Skeletal muscle satellite cell (primary cell): Measurements from ENCODE around the gene NT5DC1.

ENCODE experiments used
- H3K27me3 ChIP-seq: 2 replicates; pipeline ENCODE4 v1.7.0; 2013; ENCODE audit warnings: low read length; ENCODE audit not compliant: control insufficient read depth, insufficient read depth
- H3K36me3 ChIP-seq: 2 replicates; pipeline ENCODE4 v1.7.0; 2013; ENCODE audit warnings: mild to moderate bottlenecking, control low read depth, low read length; ENCODE audit not compliant: insufficient read depth
- H3K4me1 ChIP-seq: 2 replicates; pipeline ENCODE4 v1.7.0; 2013; ENCODE audit warnings: low read length; ENCODE audit not compliant: control insufficient read depth, insufficient read depth
- H3K4me2 ChIP-seq: 2 replicates; pipeline ENCODE4 v1.7.0; 2013; ENCODE audit warnings: mild to moderate bottlenecking, low read length
- H3K4me3 ChIP-seq: 2 replicates; pipeline ENCODE4 v1.7.0; 2013; ENCODE audit warnings: low read length
- H3K9ac ChIP-seq: 2 replicates; pipeline ENCODE4 v1.7.0; 2013; ENCODE audit warnings: mild to moderate bottlenecking, low read depth, low read length, moderate library complexity
- H3K9me3 ChIP-seq: replicated peaks from 2 replicates; pipeline ENCODE4 v1.7.0; 2013; ENCODE audit warnings: mild to moderate bottlenecking, control low read depth, low read length

The NT5DC1 gene

DNA sequence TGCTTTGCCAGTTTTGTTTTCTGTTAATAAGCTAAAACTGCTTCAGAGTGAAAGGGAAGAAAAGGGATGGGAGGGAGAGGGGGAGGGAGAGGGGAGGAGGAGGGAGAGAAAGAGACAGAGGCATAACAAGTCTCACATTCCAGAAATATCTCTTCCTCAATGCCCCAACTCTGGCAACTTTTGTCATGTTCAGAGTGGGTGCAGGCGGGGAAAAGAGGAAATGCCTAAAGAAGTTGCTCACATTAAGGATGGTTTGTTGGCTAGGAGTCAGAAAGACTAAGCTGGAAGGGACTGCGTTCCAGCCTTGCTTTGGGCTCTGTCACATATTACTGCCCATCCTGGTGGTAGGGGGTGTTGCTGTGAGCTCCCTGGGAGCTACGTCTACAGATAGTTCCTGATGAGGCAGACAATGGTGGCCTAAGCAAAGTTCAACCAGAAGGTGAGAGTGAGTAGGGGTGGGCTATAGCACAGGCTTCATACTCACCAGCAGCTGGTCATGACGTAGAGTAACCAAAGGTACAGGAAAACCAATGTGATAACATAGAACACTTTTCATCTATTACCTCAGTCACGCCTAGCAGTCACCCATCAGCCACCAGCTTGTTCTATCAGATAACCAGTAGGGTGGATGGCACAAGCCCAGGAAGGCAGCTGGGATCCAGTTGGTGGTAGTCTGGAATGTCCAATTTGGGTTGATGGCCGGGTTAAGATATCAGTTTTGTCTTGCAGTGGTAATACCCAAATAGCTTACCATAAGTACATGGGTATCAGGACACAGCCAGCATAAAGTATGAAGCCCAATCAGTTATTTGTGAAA lies 151.1 kb downstream of the NT5DC1 start:
- Histone ChIP-seq H3K27me3 (no peaks in the 10 kb centered on the region), H3K9me3 (no peaks in the 10 kb centered on the region), H3K4me3 (peak overlapping the region; percentile 90), H3K36me3 (peaks cover 2% of the 10 kb centered on the region), H3K4me2 (peak overlapping the region; percentile 93), H3K9ac (peak overlapping the region; percentile 77), H3K4me1 (peaks cover 51% of the 10 kb centered on the region)

DNA sequence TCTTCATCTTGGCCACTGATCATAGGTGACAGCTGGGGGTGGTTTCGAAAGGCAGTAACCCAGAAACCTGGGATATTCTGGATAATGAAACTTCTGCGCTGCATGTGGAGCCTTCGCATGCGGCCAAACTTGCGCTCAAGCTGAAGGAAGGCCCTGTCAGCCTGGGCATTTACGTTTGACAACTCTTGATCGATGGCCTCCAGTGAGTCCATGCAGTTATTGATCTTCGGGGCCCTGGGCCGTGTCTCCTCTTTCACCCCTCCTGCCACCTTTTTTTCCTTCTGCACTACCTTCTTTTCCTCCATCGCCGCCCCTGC lies 152.5 kb downstream of the NT5DC1 start:
- Histone ChIP-seq H3K36me3 (peaks cover 2% of the 10 kb centered on the region), H3K4me3 (peak overlapping the region; percentile 90), H3K4me2 (peak overlapping the region; percentile 93), H3K4me1 (peaks cover 50% of the 10 kb centered on the region), H3K9me3 (no peaks in the 10 kb centered on the region), H3K27me3 (no peaks in the 10 kb centered on the region), H3K9ac (peak overlapping the region; percentile 98)

DNA sequence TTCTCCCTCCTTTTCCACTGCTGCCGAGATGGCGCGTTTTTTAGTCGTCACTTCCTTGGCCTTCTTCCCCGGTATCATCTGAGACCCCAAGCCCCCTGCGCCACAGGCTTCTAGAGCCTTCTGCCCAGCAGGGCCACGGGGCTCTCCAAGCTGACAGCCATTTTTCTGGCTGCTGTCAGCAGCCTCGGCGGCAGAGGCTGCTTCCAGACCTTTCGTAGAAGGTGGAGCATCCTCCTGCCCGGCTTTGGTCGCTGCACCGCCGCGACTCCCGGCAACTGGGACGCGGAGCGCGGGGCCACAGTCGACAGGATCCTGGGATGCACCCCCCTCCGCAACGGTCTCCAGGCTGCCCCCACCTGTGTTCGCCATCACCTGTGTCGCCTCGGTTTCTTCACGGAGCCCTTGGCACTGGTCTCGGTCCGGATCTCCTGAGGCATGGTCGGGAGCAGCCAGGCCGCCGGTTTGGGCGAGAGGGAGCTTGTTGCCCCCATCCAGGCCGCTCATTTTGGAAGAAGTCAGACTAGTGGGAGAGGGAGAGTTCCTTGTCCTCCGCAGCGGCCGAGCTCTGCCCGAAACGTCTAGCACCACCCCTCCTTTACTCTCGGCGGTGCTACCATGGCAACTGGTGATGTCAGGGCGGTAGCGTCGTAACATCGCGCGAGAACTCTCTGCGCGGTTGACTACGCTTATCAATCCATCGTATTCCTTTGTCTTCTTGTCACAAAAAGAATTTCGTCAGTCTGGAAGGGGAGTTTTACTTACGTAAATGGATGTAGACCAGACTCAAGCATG lies 153.0 kb downstream of the NT5DC1 start, which contains the start of gene TSPYL4:
Gene TSPYL4 (minus strand): TSS at position 571 of the 792 bp plus-strand sequence. CDS start 67 bp downstream, at position 504.
- Histone ChIP-seq H3K4me3 (peak within 1 kb of the TSS; percentile 90), H3K4me2 (peak within 1 kb of the TSS; percentile 93), H3K4me1 (peaks cover 50% of the 10 kb centered on the region)

DNA sequence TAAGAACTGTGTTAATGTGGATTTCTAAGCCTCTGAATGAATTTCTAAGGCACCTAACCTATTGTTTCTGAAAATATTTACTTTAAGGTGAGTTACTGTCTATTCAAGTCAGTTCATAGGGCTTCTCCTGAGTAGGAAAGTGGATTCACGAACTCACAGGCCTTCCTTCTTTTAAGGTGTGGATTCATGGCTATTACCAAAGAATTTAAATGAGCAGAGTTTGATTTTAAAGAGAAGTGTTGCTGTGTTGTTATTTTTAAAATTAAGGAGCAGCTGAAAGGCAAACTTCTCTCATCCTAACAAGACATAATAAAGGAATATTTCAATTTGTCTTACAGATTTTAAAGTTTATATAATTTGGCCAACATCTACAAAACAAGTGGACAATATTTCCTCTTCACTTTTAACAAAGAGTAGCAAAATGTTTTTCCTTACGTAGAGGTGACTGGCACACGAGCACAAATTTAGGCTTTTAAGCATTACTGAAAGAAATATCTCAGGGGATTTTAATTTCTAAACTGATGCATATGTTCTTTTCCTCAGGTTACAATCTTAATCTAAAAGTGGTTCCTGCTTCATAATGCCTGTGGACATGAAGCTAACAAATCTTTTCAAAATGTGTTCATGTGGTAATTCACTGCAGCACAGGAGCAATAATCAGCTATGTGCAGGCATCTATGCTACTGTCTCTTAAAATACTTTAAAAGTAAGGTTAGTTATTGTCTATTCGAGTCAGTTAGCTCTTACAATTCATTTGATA lies 153.8 kb downstream of the NT5DC1 start:
- Histone ChIP-seq H3K9ac (peak overlapping the region; percentile 98), H3K36me3 (peaks cover 2% of the 10 kb centered on the region), H3K4me3 (peak overlapping the region; percentile 90), H3K4me2 (peak overlapping the region; percentile 93), H3K27me3 (no peaks in the 10 kb centered on the region), H3K9me3 (no peaks in the 10 kb centered on the region), H3K4me1 (peaks cover 47% of the 10 kb centered on the region)

More for the DNA sequence above, 153.0 kb downstream of the NT5DC1 start, which contains the start of gene TSPYL4:
- Histone ChIP-seq H3K27me3 (no peaks in the 10 kb centered on the region), H3K9me3 (no peaks in the 10 kb centered on the region), H3K36me3 (peaks cover 2% of the 10 kb centered on the region), H3K9ac (peak within 1 kb of the TSS; percentile 98)

DNA sequence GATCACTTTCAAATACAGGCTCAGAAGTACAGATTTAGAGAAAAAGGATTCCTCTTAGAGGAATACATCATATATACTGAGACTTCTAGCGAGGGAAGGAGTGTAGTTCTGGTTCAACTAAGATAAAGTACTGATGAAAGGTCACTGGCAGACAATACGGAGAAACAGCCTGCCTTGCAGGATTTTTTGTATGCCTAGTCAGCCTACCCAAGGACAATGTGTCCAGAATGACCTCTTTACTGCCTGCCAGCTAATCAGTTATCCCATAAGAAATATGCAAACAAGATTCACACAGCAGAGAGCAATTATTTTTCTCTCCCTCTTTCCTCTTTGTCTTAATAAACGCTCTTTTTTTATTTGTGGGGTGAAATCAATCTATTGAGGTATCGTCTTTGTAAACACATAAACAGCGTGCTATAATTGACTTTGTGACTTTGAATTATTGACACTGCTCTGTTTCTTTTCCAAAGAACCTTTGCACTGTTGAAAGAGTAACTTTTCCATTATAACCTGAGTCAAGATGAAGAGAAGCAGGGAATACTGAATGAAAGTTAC lies 154.7 kb downstream of the NT5DC1 start:
- Histone ChIP-seq H3K9ac (peak overlapping the region; percentile 98), H3K36me3 (peaks cover 2% of the 10 kb centered on the region), H3K4me2 (peak overlapping the region; percentile 93), H3K4me3 (peak overlapping the region; percentile 90), H3K4me1 (peaks cover 39% of the 10 kb centered on the region), H3K9me3 (no peaks in the 10 kb centered on the region), H3K27me3 (no peaks in the 10 kb centered on the region)

DNA sequence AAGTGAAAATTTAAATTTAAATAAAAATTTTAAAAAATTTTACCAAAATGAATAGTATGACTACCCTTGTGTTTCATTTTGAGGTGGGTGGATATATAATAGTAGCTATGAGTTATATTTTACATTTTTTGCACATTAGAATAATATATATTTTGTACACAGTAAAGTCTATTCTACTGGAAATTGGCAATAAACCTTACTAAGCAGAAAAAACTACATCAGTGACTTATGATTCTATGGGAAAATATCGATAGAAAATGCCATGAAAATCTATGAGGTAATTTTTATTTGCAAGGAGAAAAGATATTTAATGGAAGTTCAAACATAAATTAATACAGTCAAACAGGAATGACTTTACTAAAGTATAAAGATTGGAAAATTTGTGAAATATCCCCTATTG lies 156.0 kb downstream of the NT5DC1 start:
- H3K4me3 ChIP-seq = no peak overlapping the region
- H3K4me2 ChIP-seq = no peak overlapping the region
- no peaks in the 10 kb centered on the region for H3K9me3 ChIP-seq
- peaks cover 27% of the 10 kb centered on the region for H3K4me1 ChIP-seq
- no peak overlapping the region for H3K9ac ChIP-seq
- H3K27me3 ChIP-seq = no peaks in the 10 kb centered on the region
- no peaks in the 10 kb centered on the region for H3K36me3 ChIP-seq

DNA sequence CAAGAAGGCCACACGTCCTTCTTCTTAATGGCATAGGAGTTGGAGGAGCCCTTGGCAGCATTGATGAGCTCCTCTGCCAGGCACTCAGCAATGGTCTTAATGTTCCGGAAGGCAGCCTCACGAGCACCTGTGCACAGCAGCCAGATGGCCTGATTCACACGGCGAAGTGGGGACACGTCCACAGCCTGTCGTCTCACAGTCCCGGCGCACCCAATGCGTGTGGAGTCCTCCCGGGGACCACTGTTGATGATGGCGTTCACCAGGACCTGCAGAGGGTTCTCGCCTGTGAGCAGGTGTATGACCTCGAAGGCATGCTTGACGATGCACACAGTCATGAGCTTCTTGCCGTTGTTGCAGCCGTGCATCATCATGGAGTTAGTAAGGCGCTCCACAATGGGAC lies 157.9 kb downstream of the NT5DC1 start:
- peaks cover 11% of the 10 kb centered on the region for H3K4me1 ChIP-seq
- no peak overlapping the region for H3K4me2 ChIP-seq
- no peak overlapping the region for H3K9ac ChIP-seq
- no peaks in the 10 kb centered on the region for H3K36me3 ChIP-seq
- H3K9me3 ChIP-seq = no peaks in the 10 kb centered on the region
- H3K4me3 ChIP-seq = no peak overlapping the region
- no peaks in the 10 kb centered on the region for H3K27me3 ChIP-seq

DNA sequence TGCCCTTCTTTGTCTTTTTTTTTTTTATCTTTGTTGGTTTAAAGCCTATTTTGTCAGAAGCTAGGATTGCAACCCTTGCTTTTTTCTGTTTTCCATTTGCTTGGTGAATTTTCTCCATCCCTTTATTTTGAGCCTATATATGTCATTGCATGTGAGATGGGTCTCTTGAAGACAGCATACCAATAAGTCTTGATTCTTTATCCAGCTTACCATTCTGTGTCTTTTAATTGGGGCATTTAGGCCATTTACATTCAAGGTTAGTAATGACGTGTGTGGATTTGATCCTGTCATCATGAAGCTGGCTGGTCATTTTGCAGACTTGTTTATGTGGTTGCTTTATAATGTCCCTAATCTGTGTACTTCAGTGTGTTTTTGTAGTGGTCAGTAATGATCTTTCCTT lies 162.7 kb downstream of the NT5DC1 start:
- Histone ChIP-seq H3K9me3 (no peaks in the 10 kb centered on the region), H3K4me1 (peaks cover 35% of the 10 kb centered on the region)

DNA sequence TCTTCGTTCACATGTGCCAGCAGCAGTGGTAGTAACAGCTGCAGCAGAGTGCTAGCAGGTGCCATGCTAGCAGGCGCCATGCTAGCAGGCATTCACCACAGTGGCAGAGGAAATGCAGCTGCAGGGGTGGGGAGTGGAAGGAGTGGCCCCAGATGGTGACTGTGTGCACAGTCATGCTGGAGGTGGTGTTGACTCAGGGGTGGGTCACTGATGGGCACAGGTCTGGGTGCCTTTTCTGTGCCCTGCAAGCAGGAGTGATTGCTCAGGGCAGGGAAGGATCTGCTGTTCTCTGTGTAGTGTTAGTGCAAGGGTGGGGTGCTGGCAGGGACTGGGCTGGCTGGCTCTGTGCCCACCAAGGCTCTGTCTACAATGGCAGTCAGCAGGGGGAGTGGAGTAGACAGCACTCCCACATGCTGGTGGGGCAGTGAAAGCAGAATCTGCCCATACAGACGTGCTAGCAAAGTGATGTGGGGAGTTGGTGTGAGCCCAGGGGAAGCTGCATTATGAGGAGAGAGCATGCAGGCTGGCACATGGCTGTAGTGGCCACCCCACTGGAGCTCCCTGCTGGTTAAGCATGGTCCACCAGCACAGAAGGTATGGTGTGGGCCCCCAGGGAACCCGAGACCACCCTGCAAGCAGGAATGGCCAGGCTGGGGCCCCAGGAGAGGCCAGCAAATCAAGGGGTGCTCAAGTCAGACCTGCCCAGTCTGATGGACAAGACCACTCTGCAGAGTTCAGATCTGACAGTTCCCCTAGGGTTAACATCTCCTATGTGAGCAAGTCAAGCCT lies 164.6 kb downstream of the NT5DC1 start:
- Histone ChIP-seq H3K4me1 (peaks cover 39% of the 10 kb centered on the region), H3K36me3 (no peaks in the 10 kb centered on the region), H3K4me2 (peak overlapping the region; percentile 55), H3K9ac (no peak overlapping the region), H3K27me3 (no peaks in the 10 kb centered on the region), H3K4me3 (no peak overlapping the region), H3K9me3 (no peaks in the 10 kb centered on the region)

More for the DNA sequence above, 162.7 kb downstream of the NT5DC1 start:
- no peak overlapping the region for H3K4me2 ChIP-seq
- no peak overlapping the region for H3K4me3 ChIP-seq
- H3K27me3 ChIP-seq = no peaks in the 10 kb centered on the region
- no peak overlapping the region for H3K9ac ChIP-seq
- no peaks in the 10 kb centered on the region for H3K36me3 ChIP-seq

DNA sequence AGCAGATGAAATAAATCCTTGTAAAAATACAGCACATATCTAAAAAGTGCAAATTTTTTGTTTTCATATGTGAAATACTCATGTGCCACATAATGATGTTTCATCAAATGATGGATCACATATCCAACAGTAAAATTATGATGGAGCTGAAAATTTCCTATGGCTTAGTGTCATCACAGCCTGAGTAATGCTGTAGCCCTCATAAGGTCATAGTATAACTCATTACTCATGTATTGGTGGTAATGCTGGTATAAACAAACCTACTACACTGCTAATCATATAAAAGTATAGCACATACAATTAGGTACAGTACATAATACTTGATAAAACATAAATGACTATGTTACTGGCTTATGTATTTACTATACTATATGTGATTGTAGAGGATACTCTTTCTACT lies 166.2 kb downstream of the NT5DC1 start:
- H3K9ac ChIP-seq = no peak overlapping the region
- peaks cover 39% of the 10 kb centered on the region for H3K4me1 ChIP-seq
- H3K4me2 ChIP-seq = peak overlapping the region; percentile 13
- no peak overlapping the region for H3K4me3 ChIP-seq
- no peaks in the 10 kb centered on the region for H3K36me3 ChIP-seq
- H3K27me3 ChIP-seq = no peaks in the 10 kb centered on the region
- no peaks in the 10 kb centered on the region for H3K9me3 ChIP-seq
